ENCODE results near the gene CLDN20.

DNA sequence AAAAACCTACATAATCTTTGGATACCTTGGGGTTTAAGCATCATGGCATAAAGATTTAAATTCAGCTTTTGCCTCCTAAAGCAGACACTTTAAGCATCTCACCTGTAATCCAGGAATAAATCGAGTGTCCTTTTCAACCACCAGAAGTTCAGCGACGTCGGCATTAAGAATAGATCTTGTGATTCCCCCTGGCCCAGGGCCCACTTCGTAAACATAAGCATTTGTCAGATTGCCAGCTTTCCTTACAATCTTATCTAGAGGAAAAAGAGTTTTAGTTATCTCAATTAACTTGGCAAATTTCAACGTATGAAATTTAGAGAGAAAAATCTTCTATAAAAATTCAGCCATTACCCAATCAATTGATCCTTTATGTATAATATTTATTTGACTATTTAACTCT is 47.3 kb downstream of the CLDN20 start:
- TF ChIP-seq, protein P1, sequence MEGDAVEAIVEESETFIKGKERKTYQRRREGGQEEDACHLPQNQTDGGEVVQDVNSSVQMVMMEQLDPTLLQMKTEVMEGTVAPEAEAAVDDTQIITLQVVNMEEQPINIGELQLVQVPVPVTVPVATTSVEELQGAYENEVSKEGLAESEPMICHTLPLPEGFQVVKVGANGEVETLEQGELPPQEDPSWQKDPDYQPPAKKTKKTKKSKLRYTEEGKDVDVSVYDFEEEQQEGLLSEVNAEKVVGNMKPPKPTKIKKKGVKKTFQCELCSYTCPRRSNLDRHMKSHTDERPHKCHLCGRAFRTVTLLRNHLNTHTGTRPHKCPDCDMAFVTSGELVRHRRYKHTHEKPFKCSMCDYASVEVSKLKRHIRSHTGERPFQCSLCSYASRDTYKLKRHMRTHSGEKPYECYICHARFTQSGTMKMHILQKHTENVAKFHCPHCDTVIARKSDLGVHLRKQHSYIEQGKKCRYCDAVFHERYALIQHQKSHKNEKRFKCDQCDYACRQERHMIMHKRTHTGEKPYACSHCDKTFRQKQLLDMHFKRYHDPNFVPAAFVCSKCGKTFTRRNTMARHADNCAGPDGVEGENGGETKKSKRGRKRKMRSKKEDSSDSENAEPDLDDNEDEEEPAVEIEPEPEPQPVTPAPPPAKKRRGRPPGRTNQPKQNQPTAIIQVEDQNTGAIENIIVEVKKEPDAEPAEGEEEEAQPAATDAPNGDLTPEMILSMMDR (conservative IDR thresholded peaks at IDR 0.05 in 1 of 2, IDR thresholded peaks at IDR 0.05 in 1 of 2; ENCODE audit: low read depth in 1 of 2, low read length in 2 of 2): no peak
- no peak for TF ChIP-seq EZH2 (IDR thresholded peaks at IDR 0.05; ENCODE audit: low read length, missing control alignments)

Data from fibroblast of lung (primary cell).